Keratinocyte (primary cell): ENCODE measurements around the gene DOK5. TPM values are rescaled to one million over a fixed set of nuclear protein-coding genes. Genes with fewer than 3 reads are reported as not detected.

Experiments
- DNase-seq: peaks from one replicate; pipeline ENCODE4 v3.0.0-alpha.2; 2011; ENCODE audit warnings: low read depth, missing footprints, low spot score
- FAIRE-seq: peaks from 2 replicates; lab custom pipeline; 2011; peaks lifted over from hg19 to GRCh38; lab: Jason Lieb, UNC
- H2AFZ ChIP-seq: 2 replicates; pipeline ENCODE4 v1.6.0; 2012; ENCODE audit warnings: low read length, control low read depth, inconsistent platforms; ENCODE audit not compliant: control insufficient read depth
- H3K27ac ChIP-seq: 2 replicates; pipeline ENCODE4 v1.5.1; 2011; ENCODE audit warnings: low read length; ENCODE audit not compliant: control insufficient read depth, insufficient read depth
- H3K27me3 ChIP-seq: 3 replicates; pipeline ENCODE4 v1.6.0; 2011; ENCODE audit warnings: low read length; ENCODE audit not compliant: control insufficient read depth, insufficient read depth; ENCODE audit errors: extremely low read depth
- H3K36me3 ChIP-seq, 2 experiments: 2 replicates in 1 of 2; 3 replicates in 1 of 2; pipeline ENCODE4 v1.5.1; 2011; ENCODE audit warnings: low read length in 2 of 2, mild to moderate bottlenecking in 1 of 2; ENCODE audit not compliant: control insufficient read depth in 2 of 2, insufficient read depth in 2 of 2; ENCODE audit errors: extremely low read depth in 1 of 2
- H3K4me1 ChIP-seq: 3 replicates; pipeline ENCODE4 v1.5.1; 2011; ENCODE audit warnings: low read length; ENCODE audit not compliant: control insufficient read depth, insufficient read depth; ENCODE audit errors: extremely low read depth
- H3K4me2 ChIP-seq: 3 replicates; pipeline ENCODE4 v1.6.0; 2011; ENCODE audit warnings: low read depth, low read length; ENCODE audit not compliant: control insufficient read depth, insufficient read depth; ENCODE audit errors: extremely low read depth
- H3K4me3 ChIP-seq, 3 experiments: fragments of 200-600 bp in 1 of 3; sonication (generic) in 1 of 3; 2 replicates in 2 of 3; 3 replicates in 1 of 3; pipeline ENCODE4 v1.5.1; 2011 to 2016; ENCODE audit warnings: low read length in 3 of 3, mild to moderate bottlenecking in 3 of 3, control low read depth in 2 of 3, inconsistent platforms in 1 of 3, low read depth in 1 of 3, mixed read lengths in 1 of 3, mixed run types in 1 of 3, moderate library complexity in 1 of 3; ENCODE audit not compliant: control insufficient read depth in 2 of 3, insufficient read depth in 2 of 3; ENCODE audit errors: extremely low read depth in 1 of 3
- H3K79me2 ChIP-seq: 2 replicates; pipeline ENCODE4 v1.6.0; 2012; ENCODE audit warnings: low read length; ENCODE audit not compliant: control insufficient read depth, insufficient read depth
- H3K9ac ChIP-seq: 3 replicates; pipeline ENCODE4 v1.6.0; 2011; ENCODE audit warnings: low read length; ENCODE audit not compliant: control insufficient read depth, insufficient read depth; ENCODE audit errors: extremely low read depth
- H3K9me1 ChIP-seq: 3 replicates; pipeline ENCODE4 v1.6.0; 2011; ENCODE audit warnings: low read length; ENCODE audit not compliant: control insufficient read depth, insufficient read depth; ENCODE audit errors: extremely low read depth
- H3K9me3 ChIP-seq: 2 replicates; pipeline ENCODE4 v1.5.1; 2012; ENCODE audit warnings: low read depth, low read length; ENCODE audit not compliant: control insufficient read depth
- H4K20me1 ChIP-seq: 3 replicates; pipeline ENCODE4 v1.6.0; 2011; ENCODE audit warnings: low read length; ENCODE audit not compliant: control insufficient read depth, insufficient read depth; ENCODE audit errors: extremely low read depth
- CTCF ChIP-seq, 3 experiments: IDR thresholded peaks in 1 of 3; conservative IDR thresholded peaks in 1 of 3; optimal IDR thresholded peaks in 1 of 3; 2 replicates in 2 of 3; 3 replicates in 1 of 3; pipeline versions ENCODE3 to v1.5.1; 2011; ENCODE audit warnings: low read length in 3 of 3, mild to moderate bottlenecking in 3 of 3, moderate library complexity in 2 of 3, control low read depth in 1 of 3, inconsistent platforms in 1 of 3; ENCODE audit not compliant: insufficient read depth in 2 of 3; ENCODE audit errors: extremely low read depth in 1 of 3
- EZH2 ChIP-seq: IDR thresholded peaks from one replicate; pipeline ENCODE4 v1.6.1; 2012; ENCODE audit warnings: inconsistent platforms, mild to moderate bottlenecking, low read length, moderate library complexity
- dilution Hi-C: fragments of 300-500 bp; cut with MboI; formaldehyde crosslinking; loops from one replicate; pipeline ENCODE4 v1.7.0; 2020; ENCODE audit warnings: low sequenced_read_pairs; ENCODE audit not compliant: extremely low pct_ligation_motif_present
- polyA plus RNA-seq, 5 experiments: library from polyadenylated mRNA; depleted of rRNA in 3 of 5; stranded (reverse) in 3 of 5; stranded (forward) in 1 of 5; unstranded in 1 of 5; fragments of >200 nt; gene quantifications; 1 replicate in 1 of 5; 2 replicates in 3 of 5; 3 replicates in 1 of 5; pipeline versions ENCODE4 v1.2.1 to v1.2.3, GENCODE V29; 2011 to 2012; ENCODE audit warnings: missing spikeins in 2 of 5, low read depth in 1 of 5, low replicate concordance in 1 of 5

DOK5 gene
- polyA plus RNA-seq, 1 donor (not counting 4 experiments of a cell fraction or from before 2014, with no cell fraction given): not detected

- Histone ChIP-seq H2AFZ (no peak overlapping the region), H3K4me2 (no peak overlapping the region), H3K27me3 (no peaks in the 10 kb centered on the region), H3K9me1 (no peaks in the 10 kb centered on the region), H3K9me3 (no peaks in the 10 kb centered on the region), H3K9ac (no peak overlapping the region), H3K79me2 (no peaks in the 10 kb centered on the region), H3K4me1 (no peaks in the 10 kb centered on the region), H3K36me3 (no peaks in the 10 kb centered on the region), H4K20me1 (no peaks in the 10 kb centered on the region), H3K4me3 (no peak overlapping the region), H3K27ac (no peak overlapping the region)
- dilution Hi-C loops: no loop called here
- no peak for DNase-seq
- no peak for FAIRE-seq
- no peak for TF ChIP-seq EZH2
- no peak for TF ChIP-seq CTCF (optimal IDR thresholded peaks at IDR 0.05 in 1 of 3, IDR thresholded peaks at IDR 0.05 in 1 of 3, conservative IDR thresholded peaks at IDR 0.05 in 1 of 3; ENCODE audit: extremely low read depth in 1 of 3, insufficient read depth in 2 of 3, low read length in 3 of 3)
These were observed 158.3 kb downstream of the DOK5 start for GRCh38 chr20:54633374-54634355.

GRCh38 chr20:54636575-54636974 lies 161.2 kb downstream of the DOK5 start:
- no peaks in the 10 kb centered on the region for H3K79me2 ChIP-seq
- dilution Hi-C loops: no loop called here
- H2AFZ ChIP-seq: no peak overlapping the region
- H3K4me3 ChIP-seq: no peak overlapping the region
- FAIRE-seq (no peak), DNase-seq (no peak)
- TF ChIP-seq EZH2: no peak
- no peak for TF ChIP-seq CTCF (optimal IDR thresholded peaks at IDR 0.05 in 1 of 3, IDR thresholded peaks at IDR 0.05 in 1 of 3, conservative IDR thresholded peaks at IDR 0.05 in 1 of 3; ENCODE audit: extremely low read depth in 1 of 3, insufficient read depth in 2 of 3, low read length in 3 of 3)
- H3K9me1 ChIP-seq: no peaks in the 10 kb centered on the region
- H3K4me1 ChIP-seq: no peaks in the 10 kb centered on the region
- H3K36me3 ChIP-seq: no peaks in the 10 kb centered on the region
- H3K4me2 ChIP-seq: no peak overlapping the region
- H3K9ac ChIP-seq: no peak overlapping the region
- no peaks in the 10 kb centered on the region for H3K9me3 ChIP-seq
- H3K27me3 ChIP-seq: no peaks in the 10 kb centered on the region
- no peaks in the 10 kb centered on the region for H4K20me1 ChIP-seq
- no peak overlapping the region for H3K27ac ChIP-seq
